ENCODE results near the gene CMIP.

The CMIP gene

DNA sequence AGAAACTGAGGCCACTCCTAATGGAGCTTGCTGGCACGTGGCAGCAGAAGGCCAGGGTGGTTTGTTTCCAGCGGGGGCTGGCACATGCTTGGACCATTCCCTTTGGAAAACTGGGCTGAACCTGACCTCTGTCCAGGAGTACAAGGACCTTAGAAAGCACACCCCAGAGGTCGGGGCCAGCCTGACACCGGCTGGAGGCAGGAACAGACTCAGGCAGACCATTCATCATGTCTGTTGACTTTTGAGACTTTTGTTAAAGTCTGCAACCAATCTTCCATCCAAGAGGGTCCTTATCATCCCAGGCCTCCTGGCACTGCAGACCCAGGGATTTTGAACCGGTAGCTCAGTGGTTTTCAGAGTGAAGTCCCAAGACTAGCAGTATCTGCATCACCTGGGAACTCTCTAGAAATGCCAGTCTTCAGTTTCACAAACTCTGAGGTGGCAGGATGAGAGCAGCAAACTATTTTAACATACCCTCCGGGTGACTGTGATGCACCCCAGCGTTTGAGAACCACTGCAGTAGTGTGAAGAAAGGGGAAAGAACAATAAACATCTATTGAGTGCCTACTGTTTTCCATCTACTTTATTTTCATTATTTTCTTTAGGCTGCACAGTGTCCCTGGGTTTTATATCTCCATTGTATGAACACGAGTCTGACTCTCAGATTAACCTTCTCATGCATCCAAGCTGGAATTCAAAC lies 189.2 kb downstream of the CMIP start:
- DNase-seq (ENCODE audit: low read depth) = no peak
- H3K4me3 ChIP-seq (ENCODE audit: low read depth, low read length) = no peak overlapping the region
- TF ChIP-seq, protein P1, sequence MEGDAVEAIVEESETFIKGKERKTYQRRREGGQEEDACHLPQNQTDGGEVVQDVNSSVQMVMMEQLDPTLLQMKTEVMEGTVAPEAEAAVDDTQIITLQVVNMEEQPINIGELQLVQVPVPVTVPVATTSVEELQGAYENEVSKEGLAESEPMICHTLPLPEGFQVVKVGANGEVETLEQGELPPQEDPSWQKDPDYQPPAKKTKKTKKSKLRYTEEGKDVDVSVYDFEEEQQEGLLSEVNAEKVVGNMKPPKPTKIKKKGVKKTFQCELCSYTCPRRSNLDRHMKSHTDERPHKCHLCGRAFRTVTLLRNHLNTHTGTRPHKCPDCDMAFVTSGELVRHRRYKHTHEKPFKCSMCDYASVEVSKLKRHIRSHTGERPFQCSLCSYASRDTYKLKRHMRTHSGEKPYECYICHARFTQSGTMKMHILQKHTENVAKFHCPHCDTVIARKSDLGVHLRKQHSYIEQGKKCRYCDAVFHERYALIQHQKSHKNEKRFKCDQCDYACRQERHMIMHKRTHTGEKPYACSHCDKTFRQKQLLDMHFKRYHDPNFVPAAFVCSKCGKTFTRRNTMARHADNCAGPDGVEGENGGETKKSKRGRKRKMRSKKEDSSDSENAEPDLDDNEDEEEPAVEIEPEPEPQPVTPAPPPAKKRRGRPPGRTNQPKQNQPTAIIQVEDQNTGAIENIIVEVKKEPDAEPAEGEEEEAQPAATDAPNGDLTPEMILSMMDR (IDR thresholded peaks at IDR 0.05; ENCODE audit: low read depth, low read length, missing control alignments) = no peak

DNA sequence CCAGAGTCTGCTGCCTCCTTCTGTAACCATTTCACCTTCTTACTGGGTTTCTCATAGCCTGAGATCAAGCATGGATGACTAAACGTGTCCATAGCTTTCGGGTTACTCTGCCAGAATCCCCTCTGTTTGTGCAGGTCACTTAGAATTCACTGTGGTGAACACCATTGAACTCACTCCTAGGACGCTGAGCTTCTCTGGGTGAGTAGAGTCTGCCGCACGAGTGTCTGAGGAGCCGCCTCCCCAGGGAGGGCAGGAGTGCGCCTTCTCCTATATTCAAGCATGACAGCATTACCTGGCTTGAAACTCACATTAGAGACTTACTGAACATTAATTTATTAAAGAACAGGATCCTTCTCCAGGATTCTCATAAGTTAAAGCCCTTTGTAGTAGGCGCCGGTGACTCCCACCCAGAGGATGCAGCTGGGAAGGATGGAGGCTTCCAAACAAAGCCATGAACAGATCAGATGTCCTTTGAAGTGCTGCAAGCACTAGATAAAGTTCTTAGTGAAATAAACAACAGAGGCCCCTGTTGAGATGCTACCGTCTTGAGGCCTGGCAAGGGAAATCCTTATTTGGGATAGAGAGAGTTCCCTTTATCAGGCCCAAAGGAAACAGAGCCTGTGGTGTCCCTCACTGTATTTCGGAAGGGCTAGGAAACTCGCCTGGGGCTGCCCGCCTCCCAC lies 189.9 kb downstream of the CMIP start:
- TF ChIP-seq, protein P1 (IDR thresholded peaks at IDR 0.05; ENCODE audit: low read depth, low read length, missing control alignments) = no peak
- no peak overlapping the region for H3K4me3 ChIP-seq (ENCODE audit: low read depth, low read length)
- DNase-seq (ENCODE audit: low read depth) = no peak

DNA sequence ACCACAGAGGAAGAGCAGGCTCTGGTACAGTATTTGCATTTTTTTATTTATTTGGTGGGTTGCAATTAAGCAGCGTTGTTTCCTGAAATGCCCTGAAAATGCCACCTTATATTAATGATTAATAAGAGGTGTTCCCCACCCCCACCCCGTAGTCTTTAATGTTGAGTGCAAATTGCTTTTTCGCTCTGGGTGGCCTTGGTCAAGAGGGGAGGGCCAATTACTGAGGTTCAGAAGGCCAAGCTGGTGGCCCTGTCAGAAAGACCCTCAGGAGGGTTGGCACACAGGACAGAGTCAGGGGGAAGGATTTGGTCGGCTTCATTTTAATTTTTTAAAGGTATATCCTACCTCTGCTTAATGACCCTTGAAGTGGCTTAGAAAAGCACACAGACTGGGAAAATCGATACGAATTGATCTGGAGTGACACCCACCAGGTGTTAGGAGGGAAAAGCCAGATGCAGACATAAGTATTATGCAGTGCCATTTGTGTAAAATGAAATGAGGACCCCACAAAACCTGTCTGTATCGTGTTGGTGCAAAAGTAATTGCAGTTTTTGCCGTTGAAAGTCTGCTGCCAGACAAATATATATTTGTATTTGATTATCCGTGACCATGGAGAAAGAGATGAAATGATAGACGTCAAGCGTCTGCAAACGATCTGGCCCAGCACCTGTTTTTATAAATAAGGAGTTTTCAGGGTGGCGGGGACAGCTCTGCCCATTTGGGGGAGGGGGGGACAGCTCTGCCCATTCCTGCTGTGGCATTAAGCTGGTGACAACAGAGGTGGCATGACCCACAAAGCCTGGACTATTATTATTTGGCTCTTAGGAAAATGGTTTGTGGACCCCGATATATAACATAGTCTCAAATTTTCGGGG lies 190.7 kb downstream of the CMIP start:
- no peak overlapping the region for H3K4me3 ChIP-seq (ENCODE audit: low read depth, low read length)
- TF ChIP-seq, protein P1 (IDR thresholded peaks at IDR 0.05; ENCODE audit: low read depth, low read length, missing control alignments) = no peak
- DNase-seq (ENCODE audit: low read depth) = no peak

DNA sequence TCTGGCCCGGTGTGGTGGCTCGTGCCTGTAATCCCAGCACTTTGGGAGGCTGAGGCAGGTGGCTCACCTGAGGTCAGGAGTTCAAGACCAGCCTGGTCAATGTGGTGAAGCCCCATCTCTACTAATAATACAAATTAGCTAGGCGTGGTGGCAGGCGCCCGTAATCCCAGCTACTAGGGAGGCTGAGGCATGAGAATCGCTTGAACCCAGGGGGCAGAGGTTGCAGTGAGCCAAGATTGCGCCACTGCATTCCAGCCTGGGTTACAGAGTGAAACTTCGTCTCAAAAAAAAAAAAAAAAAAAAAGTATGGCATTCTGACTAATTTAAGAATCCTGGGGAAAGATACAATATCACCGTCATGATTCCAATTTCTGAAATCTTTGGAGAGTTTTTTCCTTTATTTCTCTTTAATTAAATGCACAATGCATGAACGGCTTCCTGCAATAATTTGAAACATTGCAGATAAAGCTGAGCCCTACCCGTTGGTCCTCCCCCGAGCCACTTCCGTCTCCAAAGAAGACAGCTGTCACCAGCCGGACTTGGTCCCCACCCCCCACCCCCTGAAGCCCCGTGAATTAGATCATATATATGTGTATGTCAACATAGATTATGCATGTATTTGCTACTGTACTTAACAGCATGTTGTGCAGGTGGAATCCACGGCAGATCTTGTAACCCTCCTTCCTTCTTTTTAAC lies 191.8 kb downstream of the CMIP start:
- no peak overlapping the region for H3K4me3 ChIP-seq (ENCODE audit: low read depth, low read length)
- TF ChIP-seq, protein P1 (IDR thresholded peaks at IDR 0.05; ENCODE audit: low read depth, low read length, missing control alignments) = no peak
- DNase-seq (ENCODE audit: low read depth) = no peak

DNA sequence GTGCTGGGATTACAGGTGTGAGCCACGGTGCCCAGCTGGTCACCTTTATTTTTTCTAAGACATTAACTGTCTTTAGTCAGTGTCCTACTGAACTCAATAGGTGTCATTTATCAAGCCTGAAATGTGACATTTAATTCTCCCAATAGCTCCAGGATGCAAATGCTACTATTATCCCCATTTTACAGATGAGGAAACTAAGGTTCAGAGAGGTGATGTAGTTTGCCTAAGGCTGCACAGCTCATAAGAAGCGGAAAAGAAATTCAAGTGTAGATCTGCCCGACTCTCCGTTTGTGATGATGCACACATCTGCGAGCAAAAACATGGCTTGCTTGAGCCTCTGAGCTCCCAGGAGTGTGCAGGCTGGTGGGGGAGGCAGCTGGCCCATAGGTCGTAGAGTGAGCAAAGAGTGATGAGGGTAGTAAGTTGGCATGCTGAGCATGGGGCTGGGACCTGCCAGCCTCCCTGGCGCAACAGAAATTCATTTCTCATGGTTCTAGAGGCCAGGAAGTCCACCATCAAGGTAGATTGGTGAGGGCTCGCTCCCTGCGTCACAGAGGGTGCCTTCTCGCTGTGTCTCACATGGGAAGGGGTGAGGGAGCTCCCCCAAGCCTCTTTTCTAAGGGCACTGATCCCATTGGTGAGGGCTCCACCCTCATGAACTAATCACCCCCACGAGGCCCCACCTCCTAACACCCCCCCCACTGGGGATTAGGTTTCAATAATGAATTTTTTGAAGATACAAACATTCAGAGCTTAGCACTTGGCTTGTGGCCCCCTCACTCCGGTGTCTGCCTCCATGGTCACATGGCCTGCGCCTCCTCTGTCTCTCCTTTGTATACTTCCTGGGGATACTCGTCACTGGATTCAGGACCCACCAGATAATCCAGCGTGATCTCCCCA lies 193.0 kb downstream of the CMIP start:
- TF ChIP-seq, protein P1 (IDR thresholded peaks at IDR 0.05; ENCODE audit: low read depth, low read length, missing control alignments) = no peak
- H3K4me3 ChIP-seq (ENCODE audit: low read depth, low read length) = no peak overlapping the region
- no peak for DNase-seq (ENCODE audit: low read depth)

Data from GM12864 (cell line).